Endodermal cell (in vitro differentiated cells): ENCODE results near the gene CCL22. TPM values are rescaled to one million over a fixed set of nuclear protein-coding genes. Genes with fewer than 3 reads are reported as not detected.
"Not testable (repeated sequence)": the region's sequence is repeated elsewhere in the genome, so short reads cannot be mapped to it uniquely, and the experiment has no call there.

Source experiments
- DNase-seq: peaks from one replicate; pipeline ENCODE4 v3.0.0-alpha.2; 2017
- H3K27ac ChIP-seq: 2 replicates; pipeline ENCODE4 v1.5.1; 2013; ENCODE audit warnings: mild to moderate bottlenecking, low read depth, low read length, moderate library complexity
- H3K27me3 ChIP-seq: 2 replicates; pipeline ENCODE4 v1.6.1; 2013; ENCODE audit warnings: mild to moderate bottlenecking, low read length, moderate library complexity; ENCODE audit not compliant: insufficient read depth, control insufficient read depth, poor library complexity, severe bottlenecking
- H3K36me3 ChIP-seq: 2 replicates; pipeline ENCODE4 v1.7.0; 2013; ENCODE audit warnings: mild to moderate bottlenecking, low read length, moderate library complexity; ENCODE audit not compliant: control insufficient read depth, insufficient read depth
- H3K4me1 ChIP-seq: one replicate; pipeline ENCODE4 v1.7.0; 2013; ENCODE audit warnings: low read length; ENCODE audit not compliant: control insufficient read depth, insufficient read depth
- H3K4me3 ChIP-seq: 2 replicates; pipeline ENCODE4 v1.5.1; 2013; ENCODE audit warnings: mild to moderate bottlenecking, low read length, moderate library complexity
- H3K9ac ChIP-seq: 2 replicates; pipeline ENCODE4 v1.6.1; 2013; ENCODE audit warnings: mild to moderate bottlenecking, low read length, moderate library complexity; ENCODE audit not compliant: poor library complexity, severe bottlenecking; ENCODE audit errors: extremely low read depth
- H3K9me3 ChIP-seq: 2 replicates; pipeline ENCODE4 v1.6.1; 2013; ENCODE audit warnings: mild to moderate bottlenecking, low read length, moderate library complexity; ENCODE audit not compliant: control insufficient read depth
- H3K27ac Mint-ChIP-seq: 2 replicates; pipeline ENCODE4 v1.8.0; 2020; ENCODE audit warnings: mixed read lengths
- H3K27me3 Mint-ChIP-seq: 2 replicates; pipeline ENCODE4 v1.8.0; 2021; ENCODE audit warnings: mild to moderate bottlenecking, mixed read lengths; ENCODE audit not compliant: insufficient read depth
- H3K36me3 Mint-ChIP-seq: 2 replicates; pipeline ENCODE4 v1.8.0; 2020; ENCODE audit warnings: low read depth, mixed read lengths
- H3K4me1 Mint-ChIP-seq: 2 replicates; pipeline ENCODE4 v1.8.0; 2020; ENCODE audit warnings: mixed read lengths
- H3K4me3 Mint-ChIP-seq: 2 replicates; pipeline ENCODE4 v1.8.0; 2020; ENCODE audit warnings: mild to moderate bottlenecking, moderate library complexity, mixed read lengths
- H3K9me3 Mint-ChIP-seq: 2 replicates; pipeline ENCODE4 v1.8.0; 2020; ENCODE audit warnings: mild to moderate bottlenecking, mixed read lengths
- CTCF ChIP-seq: fragments of 200-600 bp; sonication (generic); conservative IDR thresholded peaks from 2 replicates; pipeline ENCODE4 v1.5.0; 2021; ENCODE audit warnings: antibody characterized with exemption, mild to moderate bottlenecking
- WGBS, 2 experiments: methylation state at CpG; one replicate each; pipeline versions ENCODE4 v1.1.5 to v1.1.7; 2013; ENCODE audit warnings: missing lambda C conversion rate in 2 of 2, mixed read lengths in 1 of 2; ENCODE audit not compliant: insufficient coverage in 1 of 2, insufficient read length in 1 of 2; 5-methylcytosine and 5-hydroxymethylcytosine counted together
- total RNA-seq, 2 donors: library from RNA; stranded (reverse); fragmentation: NEBNext Ultra II Directional in 1 of 2; extraction: Animal tissue kit (Norgen Biotek cat#: 25700) in 1 of 2; gene quantifications; 2 replicates in 1 of 2; 3 replicates in 1 of 2; pipeline ENCODE4 v1.2.1, GENCODE V29; 2021

CCL22 gene
- total RNA-seq, 2 donors from 2014 or later = not detected

- Mint-ChIP-seq H3K27me3 (no peaks in the 10 kb centered on the region), H3K36me3 (no peaks in the 10 kb centered on the region), H3K9me3 (no peaks in the 10 kb centered on the region), H3K27ac (no peak overlapping the region), H3K4me1 (peaks cover 13% of the 10 kb centered on the region), H3K4me3 (no peak overlapping the region)
- no peak overlapping the region for H3K4me3 ChIP-seq
- 65 to 80% methylated on average over 8 to 9 of the region's 9 CpGs for WGBS, 2 experiments
- peaks cover 10% of the 10 kb centered on the region for H3K4me1 ChIP-seq
- H3K9ac ChIP-seq = no peak overlapping the region
- H3K27ac ChIP-seq = peak overlapping the region; percentile 91
- no peak for TF ChIP-seq CTCF
- no peaks in the 10 kb centered on the region for H3K27me3 ChIP-seq
- no peaks in the 10 kb centered on the region for H3K9me3 ChIP-seq
- H3K36me3 ChIP-seq = no peaks in the 10 kb centered on the region
- DNase-seq = no peak
These were observed 14.7 kb downstream of the CCL22 start for GRCh38 chr16:57373117-57373947.

GRCh38 chr16:57374067-57374534 lies 15.5 kb downstream of the CCL22 start:
- 20 to 81% methylated on average over 1 to 8 of the region's 9 CpGs for WGBS, 2 experiments
- Histone ChIP-seq H3K36me3 (no peaks in the 10 kb centered on the region), H3K27me3 (no peaks in the 10 kb centered on the region), H3K9ac (no peak overlapping the region), H3K4me3 (no peak overlapping the region), H3K27ac (no peak overlapping the region), H3K9me3 (no peaks in the 10 kb centered on the region), H3K4me1 (peaks cover 10% of the 10 kb centered on the region)
- no peak for DNase-seq
- TF ChIP-seq CTCF = no peak
- H3K36me3 Mint-ChIP-seq = no peaks in the 10 kb centered on the region
- no peak overlapping the region for H3K27ac Mint-ChIP-seq
- no peaks in the 10 kb centered on the region for H3K9me3 Mint-ChIP-seq
- H3K27me3 Mint-ChIP-seq = no peaks in the 10 kb centered on the region
- H3K4me1 Mint-ChIP-seq = peaks cover 13% of the 10 kb centered on the region
- no peak overlapping the region for H3K4me3 Mint-ChIP-seq

GRCh38 chr16:57374925-57375465 lies 16.4 kb downstream of the CCL22 start:
- H3K36me3 ChIP-seq, H3K27me3 ChIP-seq, H3K27ac ChIP-seq, H3K36me3 Mint-ChIP-seq, H3K9me3 ChIP-seq, H3K4me3 Mint-ChIP-seq, DNase-seq, H3K9ac ChIP-seq, H3K27ac Mint-ChIP-seq, H3K27me3 Mint-ChIP-seq, H3K4me1 ChIP-seq, H3K4me3 ChIP-seq, H3K9me3 Mint-ChIP-seq: not testable (repeated sequence)
- H3K4me1 Mint-ChIP-seq = peaks cover 13% of the 10 kb centered on the region
- WGBS, 2 experiments = 89 to 96% methylated on average over 5 to 8 of the region's 8 CpGs
